AG04449 (cell line): ENCODE results near the gene SEC31B.

Experiments
- CTCF ChIA-PET: fragments of 350-600 bp; formaldehyde crosslinking; extraction: SDS; loops from one replicate; lab custom pipeline; 2021; ENCODE audit warnings: antibody characterized with exemption; lab: Yijun Ruan, JAX
- POLR2A ChIA-PET: fragments of 400-600, 350-600 bp; formaldehyde crosslinking; extraction: SDS; loops from one replicate; lab custom pipeline; 2020; ENCODE audit warnings: antibody characterized with exemption, inconsistent platforms; lab: Yijun Ruan, JAX
- DNase-seq: peaks from one replicate; pipeline ENCODE4 v3.0.0-alpha.2; 2010; ENCODE audit warnings: low read depth, low spot score
- H3K4me3 ChIP-seq: 2 replicates; pipeline ENCODE4 v1.5.1; 2011; ENCODE audit warnings: low read depth, mild to moderate bottlenecking, control low read depth, low read length
- CTCF ChIP-seq: IDR thresholded peaks from one replicate; pipeline ENCODE4 v1.5.1; 2011; ENCODE audit warnings: mild to moderate bottlenecking, moderate library complexity, low read length, control low read depth, inconsistent platforms; ENCODE audit not compliant: insufficient read depth; ENCODE audit errors: missing control alignments

The SEC31B gene

GRCh38 chr10:100469756-100470155, 49.9 kb downstream of the SEC31B start:
- DNase-seq = no peak
- H3K4me3 ChIP-seq = no peak overlapping the region
- TF ChIP-seq CTCF = no peak
- CTCF ChIA-PET = interaction anchor here (0.6 to 6.2 kb wide), 6 partner anchors 13 to 131 kb away, joined by 3 to 85 read pairs (median 7); no protein-coding TSS in a partner anchor
- POLR2A ChIA-PET = interaction anchor here (0.6 kb wide), 1 partner anchor 27 kb away, joined by 3 read pairs; no protein-coding TSS in a partner anchor

- no peak overlapping the region for H3K4me3 ChIP-seq
- POLR2A ChIA-PET = no interaction called here
- CTCF ChIA-PET = interaction anchor here (1.1 to 6.2 kb wide), 5 partner anchors 14 to 50 kb away, joined by 3 to 85 read pairs (median 11); no protein-coding TSS in a partner anchor
- TF ChIP-seq CTCF = no peak
- DNase-seq = peak; percentile 21
Measured at GRCh38 chr10:100468978-100469377, 50.7 kb downstream of the SEC31B start.

- DNase-seq = no peak
- CTCF ChIA-PET = interaction anchor here (0.7 to 6.2 kb wide), 7 partner anchors 13 to 50 kb away, joined by 3 to 85 read pairs (median 3); no protein-coding TSS in a partner anchor
- TF ChIP-seq CTCF = no peak
- POLR2A ChIA-PET = no interaction called here
- H3K4me3 ChIP-seq = no peak overlapping the region
Measured at GRCh38 chr10:100468322-100468721, 51.3 kb downstream of the SEC31B start.

GRCh38 chr10:100462709-100463108, 57.0 kb downstream of the SEC31B start, which contains the start of gene WNT8B:
Gene WNT8B, plus strand, starts transcription at chr10:100463009. Its CDS starts 160 bp downstream, at chr10:100463169.
- DNase-seq = no peak
- no peak for TF ChIP-seq CTCF
- POLR2A ChIA-PET = no interaction called here
- no peak within 1 kb of the TSS for H3K4me3 ChIP-seq
- CTCF ChIA-PET = interaction anchor here (1.2 to 1.6 kb wide), 2 partner anchors 17 to 20 kb away, joined by 3 to 7 read pairs; no protein-coding TSS in a partner anchor

GRCh38 chr10:100448951-100449350, 70.7 kb downstream of the SEC31B start:
- no peak for TF ChIP-seq CTCF
- H3K4me3 ChIP-seq = no peak overlapping the region
- no peak for DNase-seq
- ChIA-PET CTCF (interaction anchor here (1.4 to 1.9 kb wide), 2 partner anchors 15 to 16 kb away, joined by 6 to 7 read pairs; no protein-coding TSS in a partner anchor), POLR2A (no interaction called here)

- CTCF ChIA-PET = interaction anchor here (1.2 to 3.3 kb wide), 5 partner anchors 13 to 110 kb away, joined by 3 to 14 read pairs (median 7); no protein-coding TSS in a partner anchor
- no peak overlapping the region for H3K4me3 ChIP-seq
- TF ChIP-seq CTCF = no peak
- no peak for DNase-seq
- POLR2A ChIA-PET = no interaction called here
Measured at GRCh38 chr10:100447663-100448062, 72.0 kb downstream of the SEC31B start.
